Activated CD8-positive, alpha-beta T cell treated with anti-CD3 and anti-CD28 coated beads for 36 hours (primary cell): ENCODE data around the gene GIPR. TPM values are rescaled to one million over a fixed set of nuclear protein-coding genes. Genes with fewer than 3 reads are reported as not detected.

Experiments used
- ATAC-seq: fragments of 200-7000 bp; cut with Tn5 transposase; one replicate; pipeline ENCODE4 v1.10.0; 2021; ENCODE audit warnings: mild to moderate bottlenecking, moderate library complexity
- CTCF ChIA-PET: fragments of 350-600 bp; sonication (Branson Sonifier 250); formaldehyde crosslinking; loops from one replicate; lab custom pipeline; 2021; ENCODE audit warnings: antibody characterized with exemption; lab: Charles Lee
- POLR2A ChIA-PET: fragments of 350-600 bp; sonication (Branson Sonifier 250); formaldehyde crosslinking; loops from one replicate; lab custom pipeline; 2021; ENCODE audit warnings: antibody characterized with exemption; lab: Charles Lee
- DNase-seq: peaks from one replicate; pipeline ENCODE4 v3.0.0-alpha.2; 2020
- H3K27ac Mint-ChIP-seq: one replicate; pipeline ENCODE4 v1.8.0; 2021; ENCODE audit warnings: mild to moderate bottlenecking, mixed read lengths
- H3K27me3 Mint-ChIP-seq: one replicate; pipeline ENCODE4 v1.8.0; 2021; ENCODE audit warnings: mixed read lengths
- H3K36me3 Mint-ChIP-seq: one replicate; pipeline ENCODE4 v1.8.0; 2021; ENCODE audit warnings: low read depth, mixed read lengths
- H3K4me1 Mint-ChIP-seq: one replicate; pipeline ENCODE4 v1.8.0; 2021; ENCODE audit warnings: low read depth, mixed read lengths
- H3K4me3 Mint-ChIP-seq: one replicate; pipeline ENCODE4 v1.8.0; 2021; ENCODE audit warnings: mild to moderate bottlenecking, moderate library complexity, mixed read lengths
- H3K9me3 Mint-ChIP-seq: one replicate; pipeline ENCODE4 v1.8.0; 2021; ENCODE audit warnings: mixed read lengths
- CTCF ChIP-seq: fragments of 200-600 bp; IDR thresholded peaks from one replicate; pipeline ENCODE4 v1.8.0; 2022; ENCODE audit warnings: antibody characterized with exemption, mild to moderate bottlenecking
- intact Hi-C: fragments of 100-400 bp; cut with micrococcal nuclease; formaldehyde crosslinking; loops from one replicate; pipeline ENCODE4 v1.10.0; 2022
- total RNA-seq, 2 experiments: library from RNA; stranded (reverse); gene quantifications; one replicate each; pipeline ENCODE4 v1.2.3, GENCODE V29; 2021

GIPR gene
- total RNA-seq, 2 experiments from 2014 or later: 5.9 to 6.8 TPM

- Mint-ChIP-seq H3K27ac (no peak overlapping the region), H3K4me3 (no peak overlapping the region), H3K36me3 (peaks cover 16% of the 10 kb centered on the region), H3K4me1 (peaks cover 31% of the 10 kb centered on the region), H3K27me3 (no peaks in the 10 kb centered on the region), H3K9me3 (no peaks in the 10 kb centered on the region)
- POLR2A ChIA-PET: interaction anchor here (0.8 to 1.1 kb wide), 4 partner anchors 8 to 20 kb away, joined by 3 to 4 read pairs (median 4); partner anchors contain the start of gene QPCTL
- intact Hi-C loops: no loop called here
- ATAC-seq (no peak), DNase-seq (no peak)
- CTCF ChIA-PET: interaction anchor here (1.1 kb wide), 1 partner anchor 31 kb away, joined by 3 read pairs; no protein-coding TSS in a partner anchor
- TF ChIP-seq CTCF: no peak
Observed at GRCh38 chr19:45711851-45712698, 44.1 kb downstream of the GIPR start.

GRCh38 chr19:45712699-45713067, 44.7 kb downstream of the GIPR start:
- H3K27me3 Mint-ChIP-seq: no peaks in the 10 kb centered on the region
- H3K27ac Mint-ChIP-seq: no peak overlapping the region
- CTCF ChIA-PET: no interaction called here
- H3K4me1 Mint-ChIP-seq: peaks cover 31% of the 10 kb centered on the region
- H3K9me3 Mint-ChIP-seq: no peaks in the 10 kb centered on the region
- no peak for DNase-seq
- intact Hi-C loops: no loop called here
- POLR2A ChIA-PET: interaction anchor here (0.8 to 1.6 kb wide), 5 partner anchors 8 to 20 kb away, joined by 3 to 4 read pairs (median 3); partner anchors contain the start of gene QPCTL
- peaks cover 16% of the 10 kb centered on the region for H3K36me3 Mint-ChIP-seq
- no peak overlapping the region for H3K4me3 Mint-ChIP-seq
- ATAC-seq: no peak
- no peak for TF ChIP-seq CTCF

- H3K4me3 Mint-ChIP-seq: no peak overlapping the region
- H3K4me1 Mint-ChIP-seq: peaks cover 33% of the 10 kb centered on the region
- no peak overlapping the region for H3K27ac Mint-ChIP-seq
- DNase-seq (no peak), ATAC-seq (no peak)
- TF ChIP-seq CTCF: no peak
- H3K27me3 Mint-ChIP-seq: no peaks in the 10 kb centered on the region
- ChIA-PET CTCF (no interaction called here), POLR2A (interaction anchor here (1.1 to 1.6 kb wide), 3 partner anchors 9 to 19 kb away, joined by 3 to 4 read pairs (median 4); no protein-coding TSS in a partner anchor)
- peaks cover 16% of the 10 kb centered on the region for H3K36me3 Mint-ChIP-seq
- intact Hi-C loops: no loop called here
- H3K9me3 Mint-ChIP-seq: no peaks in the 10 kb centered on the region
Observed at GRCh38 chr19:45713141-45713540, 45.1 kb downstream of the GIPR start.

GRCh38 chr19:45715139-45715538, 47.1 kb downstream of the GIPR start:
- Mint-ChIP-seq H3K4me1 (peaks cover 39% of the 10 kb centered on the region), H3K27me3 (no peaks in the 10 kb centered on the region), H3K4me3 (no peak overlapping the region), H3K36me3 (peaks cover 24% of the 10 kb centered on the region), H3K27ac (peak overlapping the region; percentile 1), H3K9me3 (no peaks in the 10 kb centered on the region)
- ChIA-PET POLR2A (interaction anchor here (2.0 to 5.1 kb wide), 3 partner anchors 15 to 22 kb away, joined by 6 to 40 read pairs (median 9); partner anchors contain the start of genes QPCTL and SNRPD2), CTCF (interaction anchor here (0.8 to 4.8 kb wide), 6 partner anchors 8 to 102 kb away, joined by 3 to 62 read pairs (median 4); partner anchors contain the start of genes FBXO46, QPCTL and SNRPD2)
- DNase-seq (no peak), ATAC-seq (no peak)
- no peak for TF ChIP-seq CTCF
- intact Hi-C loops: no loop called here
